ENCODE results near the gene RHOT2.

DNA sequence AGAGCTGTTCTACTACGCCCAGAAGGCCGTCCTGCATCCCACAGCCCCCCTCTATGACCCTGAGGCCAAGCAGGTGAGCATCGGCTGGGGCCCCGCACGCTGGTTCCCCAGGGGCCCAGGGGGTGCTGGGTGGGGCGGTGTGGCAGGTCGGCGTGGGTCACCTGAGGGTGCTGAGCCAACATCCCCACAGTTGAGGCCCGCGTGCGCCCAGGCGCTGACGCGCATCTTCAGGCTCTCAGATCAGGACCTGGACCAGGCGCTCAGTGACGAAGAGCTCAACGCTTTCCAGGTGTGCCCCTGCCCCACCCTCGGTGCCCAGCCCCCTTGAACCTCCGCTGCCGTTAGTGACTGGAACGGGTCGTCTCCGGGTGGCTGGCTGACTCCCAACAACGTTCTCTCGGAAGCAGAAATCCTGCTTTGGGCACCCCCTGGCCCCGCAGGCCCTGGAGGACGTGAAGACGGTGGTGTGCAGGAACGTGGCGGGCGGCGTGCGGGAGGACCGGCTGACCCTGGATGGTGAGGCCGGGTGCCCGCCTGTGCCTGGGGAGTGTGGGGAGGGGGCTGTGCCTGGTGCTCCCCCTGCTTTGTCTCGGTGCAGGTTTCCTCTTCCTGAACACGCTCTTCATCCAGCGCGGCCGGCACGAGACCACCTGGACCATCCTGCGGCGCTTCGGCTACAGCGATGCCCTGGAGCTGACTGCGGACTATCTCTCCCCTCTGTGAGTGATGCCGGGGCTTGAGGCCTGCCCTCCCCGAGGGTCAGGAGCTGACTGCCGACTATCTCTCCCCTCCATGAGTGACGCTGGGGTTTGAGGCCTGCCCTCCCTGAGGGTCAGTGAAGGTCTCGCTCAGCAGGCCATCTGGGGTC, 2.8 kb downstream of the RHOT2 start:
- TF ChIP-seq POLR2A (IDR thresholded peaks at IDR 0.05; ENCODE audit: low read depth, low read length) (no peak), POLR2AphosphoS5 (IDR thresholded peaks at IDR 0.05; ENCODE audit: low read depth, low read length) (no peak), POU2F2 (IDR thresholded peaks at IDR 0.05; ENCODE audit: low read depth, low read length) (no peak), TAF1 (IDR thresholded peaks at IDR 0.05; ENCODE audit: low read depth, low read length) (no peak), PAX5 (IDR thresholded peaks at IDR 0.05; ENCODE audit: insufficient read depth, low read length, severe bottlenecking) (no peak), SPI1 (IDR thresholded peaks at IDR 0.05; ENCODE audit: low read depth, low read length) (no peak)

Data from GM12891 (cell line).